ENCODE measurements around the gene NIPA2.

NIPA2 gene

GRCh38 chr15:22880068-22880980 lies 41.9 kb downstream of the NIPA2 start:
- no peak for DNase-seq

DNA sequence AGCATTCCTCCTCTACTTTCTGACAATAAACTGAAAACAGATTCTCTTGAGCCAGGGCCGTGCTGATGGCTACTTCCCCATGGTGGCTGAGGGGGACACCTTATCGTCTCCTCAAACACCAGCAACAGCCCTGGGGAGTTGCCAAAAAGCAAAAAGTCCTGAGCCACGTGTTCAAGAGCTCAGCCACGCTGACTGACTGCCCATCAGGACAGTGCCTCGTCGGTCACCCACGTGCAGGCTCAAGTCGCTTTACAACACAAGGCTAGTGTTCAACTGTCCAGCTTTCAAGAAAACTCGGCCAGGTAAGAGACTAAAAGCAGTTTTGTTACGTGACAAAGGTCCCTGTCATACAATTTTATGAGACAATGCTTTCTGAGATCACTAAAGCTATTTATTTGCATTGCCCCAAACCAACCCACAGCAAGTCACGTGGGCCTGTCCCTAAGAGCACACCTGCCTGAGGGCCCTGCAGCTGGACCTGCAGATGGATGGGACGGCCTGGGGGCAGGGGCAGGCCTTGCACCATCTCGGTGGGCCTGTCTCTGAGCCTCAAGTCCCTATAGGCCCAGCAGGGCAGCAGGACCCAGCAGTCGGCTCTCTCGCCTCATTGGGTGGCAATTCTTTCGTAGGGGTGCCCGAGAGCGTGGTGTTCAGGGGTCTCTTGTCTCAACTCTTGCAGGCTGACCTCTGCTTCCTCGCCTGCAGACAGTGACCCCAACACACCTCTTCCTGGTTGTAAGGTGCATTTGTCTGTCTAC lies 42.7 kb downstream of the NIPA2 start:
- DNase-seq, result no peak

- DNase-seq, result no peak
Observed at GRCh38 chr15:22881739-22882440, 43.4 kb downstream of the NIPA2 start.

- DNase-seq, result no peak
Observed at GRCh38 chr15:22883196-22883595, 44.7 kb downstream of the NIPA2 start.

- DNase-seq, result no peak
Observed at GRCh38 chr15:22884344-22884743, 45.9 kb downstream of the NIPA2 start.

GRCh38 chr15:22885120-22885519 lies 46.7 kb downstream of the NIPA2 start:
- DNase-seq, result no peak

GRCh38 chr15:22887157-22887951 lies 48.9 kb downstream of the NIPA2 start:
- no peak for DNase-seq

- DNase-seq, result no peak
Observed at GRCh38 chr15:22888120-22888859, 49.8 kb downstream of the NIPA2 start.

- no peak for DNase-seq
Observed at GRCh38 chr15:22889146-22889818, 50.8 kb downstream of the NIPA2 start.

DNA sequence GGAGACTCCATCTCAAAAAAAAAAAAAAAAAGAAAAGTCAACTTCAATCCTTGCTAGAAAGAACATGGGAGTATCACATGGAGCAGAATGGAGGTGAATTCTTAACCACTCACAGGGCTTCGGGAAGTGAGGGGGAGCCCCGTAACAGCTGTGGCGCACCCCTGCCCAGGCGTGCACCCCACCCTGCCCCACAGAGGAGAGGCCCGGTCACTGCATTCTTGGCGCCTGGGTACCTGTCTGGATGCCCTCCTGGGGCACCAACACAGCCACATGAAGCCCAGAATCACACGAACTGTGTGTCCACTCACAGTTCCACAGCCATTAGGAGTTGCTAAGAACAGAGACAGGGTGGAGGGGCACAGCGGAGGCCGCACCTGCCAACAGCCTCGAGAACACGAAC lies 51.8 kb downstream of the NIPA2 start:
- no peak for DNase-seq

GRCh38 chr15:22891426-22892210 lies 53.2 kb downstream of the NIPA2 start:
- no peak for DNase-seq

GRCh38 chr15:22892333-22892732 lies 53.9 kb downstream of the NIPA2 start:
- DNase-seq, result no peak

DNA sequence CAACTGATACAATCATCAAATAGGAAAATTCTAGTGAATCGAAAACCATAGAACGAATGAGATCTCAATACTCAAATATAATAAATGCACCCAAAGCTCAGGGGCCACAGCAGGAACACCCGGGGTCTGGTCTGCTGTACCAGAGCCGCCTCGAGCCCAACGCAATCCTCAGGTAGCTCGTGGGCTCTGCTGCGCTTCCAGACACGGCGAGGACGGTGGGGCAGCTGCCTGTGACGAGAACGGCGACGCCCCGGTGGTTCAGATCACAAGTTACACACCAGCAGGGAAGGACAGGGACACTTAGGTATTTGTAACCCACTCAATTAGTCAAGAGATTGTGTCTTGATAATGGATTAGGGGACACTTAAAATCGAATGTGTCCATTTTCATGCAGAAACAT lies 54.6 kb downstream of the NIPA2 start:
- no peak for DNase-seq

GRCh38 chr15:22893881-22894280 lies 55.4 kb downstream of the NIPA2 start:
- no peak for DNase-seq

DNA sequence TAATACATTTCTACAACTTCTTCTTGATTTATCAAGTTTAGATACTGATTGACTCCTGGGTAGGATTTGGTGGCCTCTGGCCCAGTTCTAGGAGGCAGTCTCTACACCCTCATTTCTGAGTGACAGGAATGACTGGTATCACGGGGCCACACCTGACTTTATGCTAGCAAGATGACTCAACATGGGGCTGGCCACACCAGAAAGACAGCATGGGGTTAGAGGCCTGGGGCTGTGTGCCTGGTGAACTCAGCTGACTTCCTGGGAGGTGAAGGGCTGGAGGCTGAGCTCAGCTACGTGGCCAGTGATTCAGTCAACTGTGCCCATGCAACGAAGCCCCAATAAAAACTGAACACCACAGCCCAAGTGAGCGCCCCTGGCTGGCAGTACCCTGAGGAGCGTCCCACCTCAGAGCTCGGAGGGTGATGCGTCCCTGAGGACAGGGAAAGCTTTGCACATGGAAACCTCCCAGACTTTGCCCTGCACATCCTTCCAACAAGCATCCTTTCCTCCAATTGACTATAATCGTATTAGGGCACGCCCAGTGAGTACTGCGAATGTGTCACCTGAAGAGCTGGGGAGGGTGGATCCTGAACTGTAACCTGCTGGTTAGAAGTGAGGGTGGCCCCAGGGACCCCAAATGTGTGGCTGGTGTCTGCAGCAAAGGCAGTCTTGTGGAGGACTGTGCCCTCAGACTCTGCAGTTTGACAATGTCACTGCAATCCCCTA lies 57.2 kb downstream of the NIPA2 start:
- DNase-seq, result no peak

DNA sequence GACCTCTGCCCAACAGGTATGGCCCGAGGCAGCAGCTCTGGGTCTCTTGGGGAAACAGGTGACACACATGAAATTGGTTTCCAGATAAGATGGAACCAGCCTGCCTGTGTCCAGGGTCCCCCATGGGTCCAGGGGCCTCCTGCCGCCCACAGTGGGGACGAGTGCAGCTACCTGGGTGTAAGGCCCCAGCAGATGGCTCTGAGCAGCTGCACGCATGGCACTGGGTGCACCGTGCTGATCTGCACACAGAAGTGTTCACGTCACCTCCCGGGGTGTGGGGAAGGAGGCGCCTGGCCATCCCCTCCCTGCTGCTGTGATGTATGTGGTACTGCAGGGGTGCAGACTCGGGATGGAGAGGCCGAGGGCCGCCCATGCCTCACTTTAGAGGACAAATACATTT lies 63.6 kb downstream of the NIPA2 start:
- DNase-seq, result no peak

DNA sequence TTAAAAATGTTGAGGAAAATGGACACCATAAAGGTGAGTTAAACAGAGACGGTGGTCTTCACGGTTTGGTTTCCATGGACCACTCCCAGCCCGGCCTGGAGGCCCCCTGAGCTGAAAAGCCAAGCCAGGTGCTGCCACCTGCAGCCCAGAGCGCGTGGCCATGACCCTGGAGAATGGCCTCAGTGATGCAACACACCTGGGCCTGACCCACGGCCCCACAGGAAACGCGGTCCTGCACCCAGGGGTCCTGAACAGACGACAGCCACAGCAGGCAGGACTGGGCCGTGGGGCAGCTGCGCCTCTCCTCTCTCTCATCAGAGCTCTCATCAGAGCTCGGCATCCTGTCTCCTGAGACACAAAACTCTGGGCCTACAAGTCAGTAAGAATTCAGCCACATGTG lies 64.1 kb downstream of the NIPA2 start:
- DNase-seq, result no peak

DNA sequence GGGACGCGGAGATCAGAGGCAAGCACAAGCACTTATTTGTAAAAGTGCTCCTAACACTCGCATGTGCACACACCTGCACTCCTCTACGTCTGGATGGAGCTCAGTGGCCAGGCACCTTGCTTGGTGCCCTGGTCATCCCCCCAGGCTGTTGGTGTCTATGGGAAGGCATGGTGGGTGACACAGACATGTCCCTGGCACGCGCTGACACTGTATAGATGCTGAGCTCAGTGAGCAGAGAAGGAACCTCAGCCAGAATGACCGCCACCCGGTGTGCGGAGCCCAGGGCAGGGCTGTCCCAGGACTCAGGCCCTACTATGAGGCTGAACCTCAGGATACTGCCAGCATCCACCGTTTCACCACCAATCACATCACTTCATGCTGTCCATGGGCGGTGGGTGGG lies 64.5 kb downstream of the NIPA2 start:
- no peak for DNase-seq

GRCh38 chr15:22903427-22903826 lies 65.0 kb downstream of the NIPA2 start:
- no peak for DNase-seq

Data from midbrain (tissue), 1 donor.